Esophagus muscularis mucosa (tissue), 4 donors: ENCODE measurements around the gene TMEM50B. TPM values are rescaled to one million over a fixed set of nuclear protein-coding genes. Genes with fewer than 3 reads are reported as not detected.
"Not testable (repeated sequence)": the region's sequence is repeated elsewhere in the genome, so short reads cannot be mapped to it uniquely, and the experiment has no call there.

ENCODE experiments used
- DNase-seq: peaks from one replicate; pipeline ENCODE4 v3.0.0-alpha.2; 2017; ENCODE audit errors: extremely low spot score
- H3K27ac ChIP-seq, 4 donors: fragments of 200-600 bp; sonication (generic); replicated peaks in 1 of 4; 1 replicate in 3 of 4; 2 replicates in 1 of 4; pipeline ENCODE4 v1.5.1; 2016 to 2019; ENCODE audit warnings: mild to moderate bottlenecking in 1 of 4
- H3K27me3 ChIP-seq, 4 donors: fragments of 200-600 bp; sonication (generic); one replicate each; pipeline versions ENCODE4 v1.5.1 to v1.6.0; 2016 to 2019
- H3K36me3 ChIP-seq, 4 donors: fragments of 200-600 bp; sonication (generic); one replicate each; pipeline ENCODE4 v1.5.1; 2016 to 2019
- H3K4me1 ChIP-seq, 4 donors: fragments of 200-600 bp; sonication (generic); one replicate each; pipeline ENCODE4 v1.5.1; 2016 to 2019
- H3K4me3 ChIP-seq, 4 donors: fragments of 200-600 bp; sonication (generic); 1 replicate in 2 of 4; 2 replicates in 2 of 4; pipeline ENCODE4 v1.5.1; 2016 to 2019; ENCODE audit warnings: mild to moderate bottlenecking in 4 of 4, moderate library complexity in 1 of 4
- H3K9me3 ChIP-seq, 4 donors: fragments of 200-600 bp; sonication (generic); 1 replicate in 3 of 4; 2 replicates in 1 of 4; pipeline ENCODE4 v1.5.1; 2016 to 2019
- EP300 ChIP-seq: sonication (generic); formaldehyde crosslinking; IDR thresholded peaks from one replicate; pipeline ENCODE4 v1.6.1; 2017; ENCODE audit warnings: antibody characterized with exemption
- POLR2A ChIP-seq: fragments of 450-650 bp; IDR thresholded peaks from one replicate; pipeline ENCODE4 v1.6.1; 2017; ENCODE audit warnings: antibody characterized with exemption, moderate library complexity, mild to moderate bottlenecking, low read depth
- POLR2AphosphoS5 ChIP-seq, 2 donors: sonication (generic); formaldehyde crosslinking; IDR thresholded peaks; one replicate each; pipeline ENCODE4 v1.6.1; 2017; ENCODE audit warnings: antibody characterized with exemption in 2 of 2
- WGBS: methylation state at CpG from one replicate; pipeline ENCODE4 v1.1.5; 2018; 5-methylcytosine and 5-hydroxymethylcytosine counted together
- intact Hi-C: fragments of 100-400 bp; cut with DNase I; formaldehyde crosslinking; loops from one replicate; pipeline ENCODE4 v1.15.1; 2023
- total RNA-seq, 4 donors: library from RNA; depleted of rRNA; stranded (reverse); fragments of >200 nt; gene quantifications; one replicate each; pipeline versions ENCODE4 v1.1.0 to v1.2.1, GENCODE V29; 2016
- TF ChIP-seq, protein P1 (sequence below), 3 experiments: fragments of 200-600 bp in 2 of 3; fragments of 450-650 bp in 1 of 3; sonication (generic) in 2 of 3; IDR thresholded peaks; one replicate each; pipeline ENCODE4 v1.5.1; 2017 to 2019; ENCODE audit warnings: antibody characterized with exemption in 3 of 3, mild to moderate bottlenecking in 2 of 3, moderate library complexity in 1 of 3

Gene TMEM50B
- total RNA-seq, 4 donors from 2014 or later: 40.2 to 95.1 (median 67.2) TPM

DNA sequence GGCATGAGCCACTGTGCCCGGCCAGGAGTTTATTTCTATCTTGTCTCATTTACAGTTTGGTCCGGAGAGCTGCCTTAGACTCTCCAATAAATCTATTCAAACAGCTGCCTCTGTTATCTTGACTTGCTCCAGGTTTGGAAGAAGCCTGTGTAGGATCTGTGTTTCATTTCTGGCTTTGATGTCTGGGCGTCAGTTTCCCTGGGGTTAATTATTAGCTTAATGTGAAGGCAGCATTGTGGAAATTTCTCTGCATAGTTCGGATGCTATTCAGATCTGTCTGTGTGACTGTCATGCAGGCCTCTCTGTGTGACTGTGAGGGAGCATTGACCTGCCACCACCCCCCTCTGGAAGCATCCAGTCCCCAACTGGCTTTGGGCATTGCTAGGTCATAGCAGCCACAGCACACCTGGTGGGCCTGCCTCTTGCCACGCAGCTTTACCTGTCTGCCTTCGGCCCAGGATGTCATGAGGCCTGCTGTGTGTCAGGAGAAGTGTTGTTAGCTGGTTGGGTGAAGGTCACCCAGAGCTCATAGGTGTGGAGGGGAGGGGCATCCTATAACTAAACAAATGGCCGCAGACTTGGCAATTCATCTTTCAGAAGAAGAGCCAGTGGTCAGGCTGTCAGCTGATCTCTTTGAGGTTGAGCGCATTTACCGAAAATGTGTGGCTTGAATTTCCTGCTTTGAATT lies 66.8 kb downstream of the TMEM50B start:
- Histone ChIP-seq H3K9me3 (no peaks in the 10 kb centered on the region), H3K27ac (peak overlapping the region in 1 of 4 donors; percentile 44), H3K36me3 (peaks cover 27 to 65% (median 43%) of the 10 kb centered on the region in 4 donors), H3K27me3 (no peaks in the 10 kb centered on the region), H3K4me3 (no peak overlapping the region), H3K4me1 (peaks cover 16 to 45% (median 36%) of the 10 kb centered on the region in 4 donors)
- no peak for DNase-seq
- intact Hi-C loops: no loop called here
- TF ChIP-seq EP300 (no peak), POLR2AphosphoS5 (IDR thresholded peaks at IDR 0.05) (no peak), POLR2A (no peak)
- TF ChIP-seq, protein P1, sequence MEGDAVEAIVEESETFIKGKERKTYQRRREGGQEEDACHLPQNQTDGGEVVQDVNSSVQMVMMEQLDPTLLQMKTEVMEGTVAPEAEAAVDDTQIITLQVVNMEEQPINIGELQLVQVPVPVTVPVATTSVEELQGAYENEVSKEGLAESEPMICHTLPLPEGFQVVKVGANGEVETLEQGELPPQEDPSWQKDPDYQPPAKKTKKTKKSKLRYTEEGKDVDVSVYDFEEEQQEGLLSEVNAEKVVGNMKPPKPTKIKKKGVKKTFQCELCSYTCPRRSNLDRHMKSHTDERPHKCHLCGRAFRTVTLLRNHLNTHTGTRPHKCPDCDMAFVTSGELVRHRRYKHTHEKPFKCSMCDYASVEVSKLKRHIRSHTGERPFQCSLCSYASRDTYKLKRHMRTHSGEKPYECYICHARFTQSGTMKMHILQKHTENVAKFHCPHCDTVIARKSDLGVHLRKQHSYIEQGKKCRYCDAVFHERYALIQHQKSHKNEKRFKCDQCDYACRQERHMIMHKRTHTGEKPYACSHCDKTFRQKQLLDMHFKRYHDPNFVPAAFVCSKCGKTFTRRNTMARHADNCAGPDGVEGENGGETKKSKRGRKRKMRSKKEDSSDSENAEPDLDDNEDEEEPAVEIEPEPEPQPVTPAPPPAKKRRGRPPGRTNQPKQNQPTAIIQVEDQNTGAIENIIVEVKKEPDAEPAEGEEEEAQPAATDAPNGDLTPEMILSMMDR (IDR thresholded peaks at IDR 0.05): no peak
- WGBS: 70% methylated on average over 9 of the region's 9 CpGs

GRCh38 chr21:33412439-33412831 lies 67.3 kb downstream of the TMEM50B start:
- Histone ChIP-seq H3K4me1 (peaks cover 16 to 50% (median 38%) of the 10 kb centered on the region in 4 donors), H3K36me3 (peaks cover 27 to 60% (median 39%) of the 10 kb centered on the region in 4 donors)
- not testable (repeated sequence) for DNase-seq

DNA sequence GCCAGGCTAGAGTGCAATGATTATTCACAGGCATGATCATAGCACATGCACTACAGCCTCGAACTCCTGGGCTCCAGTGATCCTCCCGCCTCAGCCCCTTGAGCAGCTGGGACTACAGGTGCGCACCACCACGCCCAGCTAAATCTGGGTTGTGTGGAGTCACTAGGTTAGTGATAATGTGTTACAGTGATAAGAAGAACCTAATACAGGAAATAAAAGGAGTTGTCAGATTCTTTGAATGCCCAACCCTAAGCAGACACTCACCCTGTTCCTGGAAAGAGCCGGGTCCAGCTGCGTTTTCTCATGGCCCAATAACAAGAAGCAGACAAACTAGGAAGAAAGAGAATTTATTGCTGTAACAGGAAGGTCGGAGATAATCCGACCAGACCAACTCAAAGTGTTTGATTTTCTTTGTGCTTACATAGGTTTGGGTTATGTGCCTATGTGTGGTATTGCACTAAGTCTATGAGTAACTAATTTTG lies 67.8 kb downstream of the TMEM50B start:
- no peak for DNase-seq
- peaks cover 24 to 56% (median 35%) of the 10 kb centered on the region in 4 donors for H3K36me3 ChIP-seq
- H3K4me1 ChIP-seq: peaks cover 16 to 54% (median 42%) of the 10 kb centered on the region in 4 donors
- peak overlapping the region in 1 of 4 donors; percentile 44 for H3K27ac ChIP-seq
- intact Hi-C loops: no loop called here
- no peaks in the 10 kb centered on the region for H3K9me3 ChIP-seq
- TF ChIP-seq, protein P1 (IDR thresholded peaks at IDR 0.05): no peak
- TF ChIP-seq POLR2AphosphoS5 (IDR thresholded peaks at IDR 0.05) (no peak), EP300 (no peak), POLR2A (no peak)
- H3K4me3 ChIP-seq: no peak overlapping the region
- H3K27me3 ChIP-seq: no peaks in the 10 kb centered on the region
- WGBS: 83% methylated on average over 8 of the region's 8 CpGs

More at GRCh38 chr21:33412439-33412831, 67.3 kb downstream of the TMEM50B start:
- H3K27me3 ChIP-seq, H3K9me3 ChIP-seq, H3K4me3 ChIP-seq, intact Hi-C loops: not testable (repeated sequence)
- WGBS: 92% methylated on average over 12 of the region's 12 CpGs
- peak overlapping the region in 1 of 4 donors; percentile 44 for H3K27ac ChIP-seq

- WGBS: 65% methylated on average over 5 of the region's 5 CpGs
- Histone ChIP-seq H3K27ac (no peak overlapping the region), H3K27me3 (no peaks in the 10 kb centered on the region), H3K36me3 (peaks cover 0 to 14% (median 8%) of the 10 kb centered on the region in 4 donors), H3K9me3 (no peaks in the 10 kb centered on the region), H3K4me1 (peaks cover 25 to 67% (median 57%) of the 10 kb centered on the region in 4 donors), H3K4me3 (no peak overlapping the region)
- intact Hi-C loops: no loop called here
- no peak for DNase-seq
- TF ChIP-seq EP300 (no peak), POLR2AphosphoS5 (IDR thresholded peaks at IDR 0.05) (no peak), POLR2A (no peak)
- TF ChIP-seq, protein P1 (IDR thresholded peaks at IDR 0.05): no peak
Observed at GRCh38 chr21:33406493-33406892, 73.3 kb downstream of the TMEM50B start.

GRCh38 chr21:33403786-33404585 lies 75.8 kb downstream of the TMEM50B start:
- peak overlapping the region; percentile 83 to 94 (median 92) for H3K4me3 ChIP-seq
- 22% methylated on average over 8 of the region's 47 CpGs for WGBS
- H3K9me3 ChIP-seq: no peaks in the 10 kb centered on the region
- H3K4me1 ChIP-seq: peaks cover 24 to 52% (median 44%) of the 10 kb centered on the region in 4 donors
- peak; percentile 92 for DNase-seq
- peaks cover 0 to 6% (median 0%) of the 10 kb centered on the region in 4 donors for H3K36me3 ChIP-seq
- H3K27ac ChIP-seq: peak overlapping the region; percentile 91 to 98 (median 94)
- TF ChIP-seq POLR2AphosphoS5 (IDR thresholded peaks at IDR 0.05): peak; percentile 23 to 55
- no peak for TF ChIP-seq POLR2A
- no peak for TF ChIP-seq EP300
- TF ChIP-seq, protein P1 (IDR thresholded peaks at IDR 0.05): peak in 1 of 3 experiments; percentile 10
- intact Hi-C loops: loop anchor here (2.0 kb wide), 1 partner anchor 41 kb away; no protein-coding TSS in a partner anchor
- no peaks in the 10 kb centered on the region for H3K27me3 ChIP-seq
